Thymus (tissue), 11 donors: ENCODE measurements around the gene KRT82. TPM values are rescaled to one million over a fixed set of nuclear protein-coding genes. Genes with fewer than 3 reads are reported as not detected.

ENCODE experiments used
- DNase-seq, 9 donors: peaks; one replicate each; pipeline ENCODE4 v3.0.0-alpha.2; 2013; ENCODE audit warnings: low spot score in 9 of 9, low read depth in 6 of 9, missing footprints in 1 of 9
- H3K27ac ChIP-seq, 2 donors: one replicate each; pipeline ENCODE4 v1.5.1; 2013; ENCODE audit warnings: control low read depth in 1 of 2, low read depth in 1 of 2, low read length in 1 of 2, mild to moderate bottlenecking in 1 of 2, moderate library complexity in 1 of 2
- H3K27me3 ChIP-seq, 2 donors: one replicate each; pipeline ENCODE4 v1.5.1; 2013; ENCODE audit warnings: low read length in 1 of 2; ENCODE audit not compliant: control insufficient read depth in 2 of 2, insufficient read depth in 1 of 2
- H3K36me3 ChIP-seq, 2 donors: one replicate each; pipeline ENCODE4 v1.5.1; 2013; ENCODE audit warnings: low read length in 1 of 2, mild to moderate bottlenecking in 1 of 2, moderate library complexity in 1 of 2; ENCODE audit not compliant: control insufficient read depth in 2 of 2, insufficient read depth in 2 of 2
- H3K4me1 ChIP-seq, 2 donors: one replicate each; pipeline ENCODE4 v1.5.1; 2013; ENCODE audit warnings: low read length in 2 of 2; ENCODE audit not compliant: control insufficient read depth in 2 of 2, insufficient read depth in 2 of 2
- H3K4me3 ChIP-seq, 2 donors: one replicate each; pipeline ENCODE4 v1.5.1; 2013; ENCODE audit warnings: low read length in 2 of 2, control low read depth in 1 of 2, mild to moderate bottlenecking in 1 of 2
- H3K9me3 ChIP-seq, 2 donors: one replicate each; pipeline ENCODE4 v1.5.1; 2013; ENCODE audit warnings: low read length in 1 of 2, mild to moderate bottlenecking in 1 of 2; ENCODE audit not compliant: control insufficient read depth in 2 of 2, insufficient read depth in 1 of 2
- WGBS: extraction: QIAGEN DNeasy Blood & Tissue Kit; methylation state at CpG from one replicate; pipeline ENCODE4 v1.1.7; 2013; 5-methylcytosine and 5-hydroxymethylcytosine counted together
- polyA plus RNA-seq: library from polyadenylated mRNA; stranded (reverse); fragments of 200-250 nt; gene quantifications from one replicate; pipeline ENCODE4 v1.2.3, GENCODE V29; 2013
- total RNA-seq: library from RNA; stranded (reverse); fragments of 120-200 nt; gene quantifications from one replicate; pipeline ENCODE4 v1.2.4, GENCODE V29; 2013
- donor health status: healthy.

KRT82 gene
- total and polyA plus RNA-seq, 2 donors, result 0.05 to 0.34 TPM

- 98% methylated on average over 8 of the region's 8 CpGs for WGBS
- peaks cover 0 to 26% of the 10 kb centered on the region in 2 donors for H3K4me1 ChIP-seq
- H3K27me3 ChIP-seq, result peaks cover 0 to 5% of the 10 kb centered on the region in 2 donors
- H3K27ac ChIP-seq, result no peak overlapping the region
- no peaks in the 10 kb centered on the region for H3K9me3 ChIP-seq
- DNase-seq, result no peak
- no peaks in the 10 kb centered on the region for H3K36me3 ChIP-seq
- no peak overlapping the region for H3K4me3 ChIP-seq
Measured at GRCh38 chr12:52355176-52355575, 51.0 kb downstream of the KRT82 start.

GRCh38 chr12:52354200-52354599, 51.9 kb downstream of the KRT82 start:
- H3K27me3 ChIP-seq, result peaks cover 0 to 9% of the 10 kb centered on the region in 2 donors
- no peak for DNase-seq
- WGBS, result 71% methylated on average over 5 of the region's 5 CpGs

GRCh38 chr12:52353766-52354165, 52.4 kb downstream of the KRT82 start:
- H3K9me3 ChIP-seq, result no peaks in the 10 kb centered on the region
- no peak overlapping the region for H3K4me3 ChIP-seq
- no peak overlapping the region for H3K27ac ChIP-seq
- H3K36me3 ChIP-seq, result no peaks in the 10 kb centered on the region
- H3K4me1 ChIP-seq, result peaks cover 0 to 13% of the 10 kb centered on the region in 2 donors
- WGBS, result 78% methylated on average over 3 of the region's 3 CpGs
- DNase-seq, result no peak
- peaks cover 0 to 9% of the 10 kb centered on the region in 2 donors for H3K27me3 ChIP-seq

More at GRCh38 chr12:52354200-52354599, 51.9 kb downstream of the KRT82 start:
- H3K4me1 ChIP-seq, result peaks cover 0 to 17% of the 10 kb centered on the region in 2 donors
- H3K4me3 ChIP-seq, result no peak overlapping the region
- H3K36me3 ChIP-seq, result no peaks in the 10 kb centered on the region
- H3K9me3 ChIP-seq, result no peaks in the 10 kb centered on the region
- H3K27ac ChIP-seq, result no peak overlapping the region

- DNase-seq, result no peak
- Histone ChIP-seq H3K9me3 (no peaks in the 10 kb centered on the region), H3K27ac (no peak overlapping the region), H3K27me3 (peaks cover 0 to 13% of the 10 kb centered on the region in 2 donors), H3K36me3 (no peaks in the 10 kb centered on the region), H3K4me3 (no peak overlapping the region), H3K4me1 (peaks cover 0 to 6% of the 10 kb centered on the region in 2 donors)
- WGBS, result 97% methylated on average over 2 of the region's 2 CpGs
Measured at GRCh38 chr12:52352951-52353350, 53.2 kb downstream of the KRT82 start.

GRCh38 chr12:52351196-52352059, 54.7 kb downstream of the KRT82 start:
- WGBS, result 40% methylated on average over 9 of the region's 9 CpGs
- Histone ChIP-seq H3K27ac (no peak overlapping the region), H3K4me3 (no peak overlapping the region), H3K4me1 (peaks cover 0 to 6% of the 10 kb centered on the region in 2 donors), H3K27me3 (peaks cover 0 to 16% of the 10 kb centered on the region in 2 donors), H3K36me3 (no peaks in the 10 kb centered on the region), H3K9me3 (no peaks in the 10 kb centered on the region)
- peak in 4 of 9 donors; percentile 12 to 64 (median 33) for DNase-seq

GRCh38 chr12:52350786-52351185, 55.3 kb downstream of the KRT82 start:
- no peak overlapping the region for H3K27ac ChIP-seq
- no peak for DNase-seq
- 97% methylated on average over 5 of the region's 5 CpGs for WGBS
- peaks cover 0 to 16% of the 10 kb centered on the region in 2 donors for H3K27me3 ChIP-seq
- H3K9me3 ChIP-seq, result no peaks in the 10 kb centered on the region
- no peak overlapping the region for H3K4me3 ChIP-seq
- peaks cover 0 to 6% of the 10 kb centered on the region in 2 donors for H3K4me1 ChIP-seq
- H3K36me3 ChIP-seq, result no peaks in the 10 kb centered on the region

GRCh38 chr12:52350021-52350620, 56.0 kb downstream of the KRT82 start:
- no peaks in the 10 kb centered on the region for H3K36me3 ChIP-seq
- no peaks in the 10 kb centered on the region for H3K9me3 ChIP-seq
- no peak overlapping the region for H3K27ac ChIP-seq
- H3K4me1 ChIP-seq, result peaks cover 0 to 6% of the 10 kb centered on the region in 2 donors
- peaks cover 0 to 16% of the 10 kb centered on the region in 2 donors for H3K27me3 ChIP-seq
- H3K4me3 ChIP-seq, result no peak overlapping the region
- DNase-seq, result no peak
- WGBS, result 97% methylated on average over 8 of the region's 8 CpGs

- Histone ChIP-seq H3K4me1 (peaks cover 0 to 6% of the 10 kb centered on the region in 2 donors), H3K36me3 (no peaks in the 10 kb centered on the region), H3K27me3 (peaks cover 0 to 16% of the 10 kb centered on the region in 2 donors), H3K4me3 (no peak overlapping the region), H3K27ac (no peak overlapping the region), H3K9me3 (no peaks in the 10 kb centered on the region)
- DNase-seq, result no peak
- 91% methylated on average over 6 of the region's 6 CpGs for WGBS
Measured at GRCh38 chr12:52349196-52349595, 56.9 kb downstream of the KRT82 start.
